ENCODE results near the gene NCF2. TPM values are rescaled to one million over a fixed set of nuclear protein-coding genes. Genes with fewer than 3 reads are reported as not detected.

The NCF2 gene
- total and polyA plus RNA-seq, 2 donors, result 11.9 to 13.3 TPM

DNA sequence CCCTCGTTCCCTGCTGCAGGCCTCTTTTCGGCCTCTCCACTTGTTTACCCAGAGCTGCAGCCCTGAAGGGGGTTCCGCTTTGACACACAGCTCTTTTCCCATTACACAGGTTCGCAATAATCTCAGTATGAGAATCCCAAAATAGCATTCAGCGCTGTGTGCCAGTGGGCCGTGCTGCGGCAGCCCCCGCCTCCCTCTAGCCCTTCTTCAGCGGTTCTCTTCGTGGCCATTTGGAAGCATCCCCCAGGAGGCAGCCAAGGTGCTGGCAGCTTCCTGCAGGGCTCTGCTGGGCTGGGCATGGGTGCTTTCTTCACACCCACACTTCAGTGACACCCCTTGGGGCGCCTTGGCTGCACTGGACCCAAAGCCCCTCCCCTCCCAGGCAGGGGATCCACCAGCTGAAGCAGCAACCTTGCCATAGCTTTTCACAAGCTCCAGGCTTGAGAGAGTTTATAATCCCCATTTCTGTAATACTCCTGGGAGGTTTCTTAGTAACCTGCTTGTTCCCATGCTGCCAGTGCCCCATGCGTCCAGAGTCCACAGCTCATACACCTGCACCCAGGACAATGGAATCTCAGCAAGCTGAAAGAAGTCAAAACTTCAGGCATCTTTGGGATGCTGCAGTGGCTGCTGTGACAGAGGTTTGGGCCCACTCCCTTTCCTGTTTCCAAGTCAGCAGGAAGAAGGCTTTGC is 8.1 kb downstream of the NCF2 start:
- no peaks in the 10 kb centered on the region for H3K9me3 ChIP-seq (ENCODE audit: control insufficient read depth in 2 of 2, insufficient read depth in 1 of 2, low read length in 1 of 2)
- H3K36me3 ChIP-seq (ENCODE audit: control insufficient read depth in 2 of 2, insufficient read depth in 2 of 2, low read length in 1 of 2), result no peaks in the 10 kb centered on the region
- WGBS, result 95% methylated on average over 12 of the region's 12 CpGs
- H3K27me3 ChIP-seq (ENCODE audit: control insufficient read depth in 2 of 2, insufficient read depth in 1 of 2, low read length in 1 of 2), result no peaks in the 10 kb centered on the region
- H3K4me1 ChIP-seq (ENCODE audit: control insufficient read depth in 2 of 2, insufficient read depth in 2 of 2, low read length in 2 of 2), result peaks cover 3 to 23% of the 10 kb centered on the region in 2 donors
- DNase-seq (ENCODE audit: low read depth in 6 of 9, low spot score in 9 of 9), result no peak
- no peak overlapping the region for H3K4me3 ChIP-seq (ENCODE audit: low read length in 2 of 2)
- no peak overlapping the region for H3K27ac ChIP-seq (ENCODE audit: low read depth in 1 of 2, low read length in 1 of 2)

- Histone ChIP-seq H3K4me1 (ENCODE audit: control insufficient read depth in 2 of 2, insufficient read depth in 2 of 2, low read length in 2 of 2) (peaks cover 3 to 23% of the 10 kb centered on the region in 2 donors), H3K27ac (ENCODE audit: low read depth in 1 of 2, low read length in 1 of 2) (peak overlapping the region in 1 of 2 donors; percentile 43), H3K4me3 (ENCODE audit: low read length in 2 of 2) (no peak overlapping the region), H3K9me3 (ENCODE audit: control insufficient read depth in 2 of 2, insufficient read depth in 1 of 2, low read length in 1 of 2) (no peaks in the 10 kb centered on the region), H3K27me3 (ENCODE audit: control insufficient read depth in 2 of 2, insufficient read depth in 1 of 2, low read length in 1 of 2) (no peaks in the 10 kb centered on the region), H3K36me3 (ENCODE audit: control insufficient read depth in 2 of 2, insufficient read depth in 2 of 2, low read length in 1 of 2) (no peaks in the 10 kb centered on the region)
- 6% methylated on average over 8 of the region's 8 CpGs for WGBS
- peak in 4 of 9 donors; percentile 9 to 48 (median 20) for DNase-seq (ENCODE audit: low read depth in 6 of 9, low spot score in 9 of 9)
These were observed 10.0 kb downstream of the NCF2 start for GRCh38 chr1:183580281-183580682.

- Histone ChIP-seq H3K4me3 (ENCODE audit: low read length in 2 of 2) (no peak overlapping the region), H3K4me1 (ENCODE audit: control insufficient read depth in 2 of 2, insufficient read depth in 2 of 2, low read length in 2 of 2) (peaks cover 3 to 23% of the 10 kb centered on the region in 2 donors), H3K27ac (ENCODE audit: low read depth in 1 of 2, low read length in 1 of 2) (no peak overlapping the region), H3K9me3 (ENCODE audit: control insufficient read depth in 2 of 2, insufficient read depth in 1 of 2, low read length in 1 of 2) (no peaks in the 10 kb centered on the region), H3K27me3 (ENCODE audit: control insufficient read depth in 2 of 2, insufficient read depth in 1 of 2, low read length in 1 of 2) (no peaks in the 10 kb centered on the region), H3K36me3 (ENCODE audit: control insufficient read depth in 2 of 2, insufficient read depth in 2 of 2, low read length in 1 of 2) (no peaks in the 10 kb centered on the region)
- DNase-seq (ENCODE audit: low read depth in 6 of 9, low spot score in 9 of 9), result no peak
- WGBS, result 95% methylated on average over 2 of the region's 2 CpGs
These were observed 11.4 kb downstream of the NCF2 start for GRCh38 chr1:183578856-183579255.

DNA sequence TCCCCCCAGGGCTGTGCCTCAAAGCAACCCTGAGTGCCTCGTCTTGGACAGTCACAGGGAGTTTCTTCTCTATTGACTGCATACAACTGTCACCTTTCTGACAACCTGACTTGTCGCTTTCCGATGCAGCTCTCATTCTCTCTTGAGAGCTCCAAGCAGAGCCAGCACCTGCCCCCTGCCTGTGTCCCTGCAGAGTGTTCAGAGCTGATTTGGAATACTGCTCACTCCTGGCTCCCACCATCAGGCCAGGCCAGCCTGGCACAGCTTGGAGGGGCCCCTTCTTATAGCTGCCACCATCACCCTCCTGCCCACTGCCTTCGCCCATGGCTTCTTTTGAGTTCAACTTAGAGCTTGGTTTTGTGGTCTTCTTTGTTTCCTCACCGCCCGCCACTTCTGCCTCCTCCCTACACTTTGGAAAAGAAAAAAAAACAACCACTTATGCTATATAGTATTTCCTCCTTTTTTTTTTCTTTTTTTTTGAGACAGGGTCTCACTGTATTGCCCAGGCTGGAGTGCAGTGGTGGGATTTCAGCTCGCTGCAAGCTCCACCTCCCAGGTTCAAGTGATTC is 12.3 kb downstream of the NCF2 start:
- Histone ChIP-seq H3K27me3 (ENCODE audit: control insufficient read depth in 2 of 2, insufficient read depth in 1 of 2, low read length in 1 of 2) (no peaks in the 10 kb centered on the region), H3K4me1 (ENCODE audit: control insufficient read depth in 2 of 2, insufficient read depth in 2 of 2, low read length in 2 of 2) (peaks cover 3 to 23% of the 10 kb centered on the region in 2 donors), H3K36me3 (ENCODE audit: control insufficient read depth in 2 of 2, insufficient read depth in 2 of 2, low read length in 1 of 2) (no peaks in the 10 kb centered on the region), H3K4me3 (ENCODE audit: low read length in 2 of 2) (no peak overlapping the region), H3K9me3 (ENCODE audit: control insufficient read depth in 2 of 2, insufficient read depth in 1 of 2, low read length in 1 of 2) (peaks cover 0 to under 1% of the 10 kb centered on the region in 2 donors), H3K27ac (ENCODE audit: low read depth in 1 of 2, low read length in 1 of 2) (no peak overlapping the region)
- DNase-seq (ENCODE audit: low read depth in 6 of 9, low spot score in 9 of 9), result no peak
- 55% methylated on average over 7 of the region's 7 CpGs for WGBS

DNA sequence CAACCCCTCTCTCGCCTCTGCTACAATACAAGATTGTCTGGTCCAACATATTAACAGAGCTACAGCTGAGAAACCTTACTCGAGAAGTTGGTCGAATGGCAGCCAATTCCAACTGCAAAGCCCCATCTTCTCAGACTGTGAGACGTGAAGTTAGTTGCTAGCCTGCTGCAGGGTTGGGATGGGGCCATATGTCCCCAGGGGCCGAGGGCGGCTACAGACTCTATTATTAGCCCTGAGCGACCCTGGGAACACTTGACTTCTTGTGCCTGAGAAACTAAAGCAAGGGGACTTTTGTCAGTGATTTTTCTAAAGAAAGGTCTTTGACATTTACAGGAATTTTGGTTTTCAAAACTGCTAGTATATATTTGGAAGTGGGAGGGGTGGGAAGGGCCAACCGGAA is 13.7 kb downstream of the NCF2 start:
- no peak for DNase-seq (ENCODE audit: low read depth in 6 of 9, low spot score in 9 of 9)
- WGBS, result 96% methylated on average over 8 of the region's 8 CpGs
- H3K9me3 ChIP-seq (ENCODE audit: control insufficient read depth in 2 of 2, insufficient read depth in 1 of 2, low read length in 1 of 2), result peaks cover 0 to 3% of the 10 kb centered on the region in 2 donors
- H3K27me3 ChIP-seq (ENCODE audit: control insufficient read depth in 2 of 2, insufficient read depth in 1 of 2, low read length in 1 of 2), result no peaks in the 10 kb centered on the region
- no peak overlapping the region for H3K27ac ChIP-seq (ENCODE audit: low read depth in 1 of 2, low read length in 1 of 2)
- H3K4me1 ChIP-seq (ENCODE audit: control insufficient read depth in 2 of 2, insufficient read depth in 2 of 2, low read length in 2 of 2), result peaks cover 3 to 23% of the 10 kb centered on the region in 2 donors
- no peak overlapping the region for H3K4me3 ChIP-seq (ENCODE audit: low read length in 2 of 2)
- no peaks in the 10 kb centered on the region for H3K36me3 ChIP-seq (ENCODE audit: control insufficient read depth in 2 of 2, insufficient read depth in 2 of 2, low read length in 1 of 2)

GRCh38 chr1:183575606-183576005 is 14.7 kb downstream of the NCF2 start:
- Histone ChIP-seq H3K4me3 (ENCODE audit: low read length in 2 of 2) (no peak overlapping the region), H3K27ac (ENCODE audit: low read depth in 1 of 2, low read length in 1 of 2) (no peak overlapping the region), H3K27me3 (ENCODE audit: control insufficient read depth in 2 of 2, insufficient read depth in 1 of 2, low read length in 1 of 2) (no peaks in the 10 kb centered on the region), H3K4me1 (ENCODE audit: control insufficient read depth in 2 of 2, insufficient read depth in 2 of 2, low read length in 2 of 2) (peaks cover 3 to 22% of the 10 kb centered on the region in 2 donors), H3K9me3 (ENCODE audit: control insufficient read depth in 2 of 2, insufficient read depth in 1 of 2, low read length in 1 of 2) (peaks cover 0 to 3% of the 10 kb centered on the region in 2 donors), H3K36me3 (ENCODE audit: control insufficient read depth in 2 of 2, insufficient read depth in 2 of 2, low read length in 1 of 2) (no peaks in the 10 kb centered on the region)
- no peak for DNase-seq (ENCODE audit: low read depth in 6 of 9, low spot score in 9 of 9)
- WGBS, result 94% methylated on average over 5 of the region's 5 CpGs

DNA sequence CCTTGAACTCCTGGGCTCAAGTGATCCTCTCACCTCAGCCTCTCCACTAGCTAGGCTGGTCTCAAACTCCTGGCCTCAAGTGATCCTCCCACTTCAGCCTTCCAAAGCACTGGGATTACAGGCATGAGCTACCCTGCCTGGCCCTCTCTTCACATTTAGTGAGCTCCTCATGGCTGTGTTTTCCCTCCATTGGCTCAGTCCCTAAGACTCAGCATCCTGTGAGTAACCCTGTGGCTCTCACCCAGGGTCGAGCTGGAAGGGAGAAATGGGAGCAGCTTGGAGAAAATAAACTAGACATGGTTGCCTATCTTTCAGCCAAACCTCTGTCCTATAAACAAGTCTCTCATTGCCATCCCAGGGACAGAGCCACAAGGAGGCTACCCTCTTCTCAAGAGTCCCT is 17.5 kb downstream of the NCF2 start:
- no peak for DNase-seq (ENCODE audit: low read depth in 6 of 9, low spot score in 9 of 9)
- Histone ChIP-seq H3K9me3 (ENCODE audit: control insufficient read depth in 2 of 2, insufficient read depth in 1 of 2, low read length in 1 of 2) (peaks cover 0 to 3% of the 10 kb centered on the region in 2 donors), H3K4me1 (ENCODE audit: control insufficient read depth in 2 of 2, insufficient read depth in 2 of 2, low read length in 2 of 2) (peaks cover 0 to 5% of the 10 kb centered on the region in 2 donors), H3K36me3 (ENCODE audit: control insufficient read depth in 2 of 2, insufficient read depth in 2 of 2, low read length in 1 of 2) (no peaks in the 10 kb centered on the region), H3K27me3 (ENCODE audit: control insufficient read depth in 2 of 2, insufficient read depth in 1 of 2, low read length in 1 of 2) (no peaks in the 10 kb centered on the region), H3K4me3 (ENCODE audit: low read length in 2 of 2) (no peak overlapping the region), H3K27ac (ENCODE audit: low read depth in 1 of 2, low read length in 1 of 2) (no peak overlapping the region)
- WGBS, result 98% methylated on average over 1 of the region's 1 CpG

GRCh38 chr1:183571678-183572268 is 18.5 kb downstream of the NCF2 start:
- Histone ChIP-seq H3K9me3 (ENCODE audit: control insufficient read depth in 2 of 2, insufficient read depth in 1 of 2, low read length in 1 of 2) (peaks cover 0 to 3% of the 10 kb centered on the region in 2 donors), H3K4me3 (ENCODE audit: low read length in 2 of 2) (no peak overlapping the region), H3K36me3 (ENCODE audit: control insufficient read depth in 2 of 2, insufficient read depth in 2 of 2, low read length in 1 of 2) (no peaks in the 10 kb centered on the region), H3K27ac (ENCODE audit: low read depth in 1 of 2, low read length in 1 of 2) (no peak overlapping the region), H3K4me1 (ENCODE audit: control insufficient read depth in 2 of 2, insufficient read depth in 2 of 2, low read length in 2 of 2) (peaks cover 0 to 11% of the 10 kb centered on the region in 2 donors), H3K27me3 (ENCODE audit: control insufficient read depth in 2 of 2, insufficient read depth in 1 of 2, low read length in 1 of 2) (no peaks in the 10 kb centered on the region)
- WGBS, result 97% methylated on average over 4 of the region's 4 CpGs
- DNase-seq (ENCODE audit: low read depth in 6 of 9, low spot score in 9 of 9), result no peak

GRCh38 chr1:183570451-183570850 is 19.8 kb downstream of the NCF2 start:
- no peak for DNase-seq (ENCODE audit: low read depth in 6 of 9, low spot score in 9 of 9)
- Histone ChIP-seq H3K4me3 (ENCODE audit: low read length in 2 of 2) (no peak overlapping the region), H3K4me1 (ENCODE audit: control insufficient read depth in 2 of 2, insufficient read depth in 2 of 2, low read length in 2 of 2) (peaks cover 0 to 11% of the 10 kb centered on the region in 2 donors), H3K27me3 (ENCODE audit: control insufficient read depth in 2 of 2, insufficient read depth in 1 of 2, low read length in 1 of 2) (no peaks in the 10 kb centered on the region), H3K9me3 (ENCODE audit: control insufficient read depth in 2 of 2, insufficient read depth in 1 of 2, low read length in 1 of 2) (peaks cover 0 to 3% of the 10 kb centered on the region in 2 donors), H3K36me3 (ENCODE audit: control insufficient read depth in 2 of 2, insufficient read depth in 2 of 2, low read length in 1 of 2) (no peaks in the 10 kb centered on the region), H3K27ac (ENCODE audit: low read depth in 1 of 2, low read length in 1 of 2) (no peak overlapping the region)
- 84% methylated on average over 4 of the region's 4 CpGs for WGBS
